CD4-positive, alpha-beta T cell (primary cell): ENCODE results near the gene SRPK2. TPM values are rescaled to one million over a fixed set of nuclear protein-coding genes. Genes with fewer than 3 reads are reported as not detected.
"Not testable (repeated sequence)": the region's sequence is repeated elsewhere in the genome, so short reads cannot be mapped to it uniquely, and the experiment has no call there.

Experiments
- ATAC-seq: fragments of 200-7000 bp; cut with Tn5 transposase; one replicate; pipeline ENCODE4 v1.10.0; 2022; ENCODE audit warnings: mild to moderate bottlenecking; ENCODE audit not compliant: poor library complexity
- CTCF ChIA-PET: fragments of 350-600 bp; sonication (Branson Sonifier 250); formaldehyde crosslinking; loops from one replicate; lab custom pipeline; 2021; ENCODE audit warnings: antibody characterized with exemption, inconsistent platforms; lab: Charles Lee
- POLR2A ChIA-PET: fragments of 350-600 bp; sonication (Branson Sonifier 250); formaldehyde crosslinking; loops from one replicate; lab custom pipeline; 2021; ENCODE audit warnings: antibody characterized with exemption, inconsistent platforms; lab: Charles Lee
- DNase-seq, 14 experiments: peaks; one replicate each; pipeline ENCODE4 v3.0.0-alpha.2; 2013 to 2020; ENCODE audit warnings: mixed read lengths in 2 of 14
- H3K27ac ChIP-seq, 2 donors: one replicate each; pipeline versions ENCODE4 v1.5.1 to v1.7.0; 2013; ENCODE audit warnings: low read length in 2 of 2, low read depth in 1 of 2, mild to moderate bottlenecking in 1 of 2
- H3K27me3 ChIP-seq, 2 experiments: 1 replicate in 1 of 2; 2 replicates in 1 of 2; pipeline versions ENCODE4 v1.6.1 to v1.7.0; 2013; ENCODE audit warnings: low read length in 2 of 2, control low read depth in 1 of 2, mild to moderate bottlenecking in 1 of 2, moderate library complexity in 1 of 2; ENCODE audit not compliant: insufficient read depth in 2 of 2, control insufficient read depth in 1 of 2
- H3K36me3 ChIP-seq: one replicate; pipeline ENCODE4 v1.6.1; 2013; ENCODE audit warnings: low read length, control low read depth; ENCODE audit not compliant: insufficient read depth
- H3K4me1 ChIP-seq: one replicate; pipeline ENCODE4 v1.6.1; 2013; ENCODE audit warnings: low read length, control low read depth; ENCODE audit not compliant: insufficient read depth
- H3K4me3 ChIP-seq: one replicate; pipeline ENCODE4 v1.5.1; 2013; ENCODE audit warnings: mild to moderate bottlenecking, low read length, moderate library complexity
- H3K9me3 ChIP-seq, 2 experiments: 1 replicate in 1 of 2; 2 replicates in 1 of 2; pipeline versions ENCODE4 v1.6.1 to v1.7.0; 2013; ENCODE audit warnings: low read length in 2 of 2, mild to moderate bottlenecking in 2 of 2, control low read depth in 1 of 2, moderate library complexity in 1 of 2; ENCODE audit not compliant: control insufficient read depth in 1 of 2, insufficient read depth in 1 of 2
- H3K27ac Mint-ChIP-seq: one replicate; pipeline ENCODE4 v1.8.0; 2020; ENCODE audit warnings: mixed read lengths
- H3K27me3 Mint-ChIP-seq: one replicate; pipeline ENCODE4 v1.8.0; 2021; ENCODE audit warnings: mixed read lengths
- H3K36me3 Mint-ChIP-seq: one replicate; pipeline ENCODE4 v1.8.0; 2021; ENCODE audit warnings: low read depth, mixed read lengths
- H3K4me1 Mint-ChIP-seq: one replicate; pipeline ENCODE4 v1.8.0; 2021; ENCODE audit warnings: low read depth, mixed read lengths
- H3K4me3 Mint-ChIP-seq: one replicate; pipeline ENCODE4 v1.8.0; 2020; ENCODE audit warnings: mild to moderate bottlenecking, mixed read lengths
- H3K9me3 Mint-ChIP-seq: one replicate; pipeline ENCODE4 v1.8.0; 2020; ENCODE audit warnings: mixed read lengths
- CTCF ChIP-seq: fragments of 200-600 bp; IDR thresholded peaks from one replicate; pipeline ENCODE4 v1.8.0; 2022; ENCODE audit warnings: antibody characterized with exemption, mild to moderate bottlenecking
- intact Hi-C, 2 experiments: fragments of 100-400 bp; cut with DNase I in 1 of 2; cut with micrococcal nuclease in 1 of 2; formaldehyde crosslinking; loops; one replicate each; pipeline versions ENCODE4 v1.15.1 to v1.9.0; 2023 to 2025; cut with DNase I, micrococcal nuclease
- total RNA-seq, 174 experiments: library from RNA in 2 of 174; stranded (reverse) in 2 of 174; gene quantifications; one replicate each; pipeline ENCODE4 v1.2.3 and lab custom pipeline; 2021 to 2026

Gene SRPK2
- total RNA-seq, 2 experiments from 2014 or later: 39.9 to 40.9 TPM

- Mint-ChIP-seq H3K27me3 (no peaks in the 10 kb centered on the region), H3K27ac (peak overlapping the region; percentile 31), H3K9me3 (no peaks in the 10 kb centered on the region), H3K4me1 (peaks cover 74% of the 10 kb centered on the region), H3K36me3 (peaks cover 19% of the 10 kb centered on the region), H3K4me3 (no peak overlapping the region)
- no peak overlapping the region for H3K27ac ChIP-seq
- DNase-seq (peak in 4 of 14 experiments; percentile 15 to 38 (median 30)), ATAC-seq (no peak)
- no peaks in the 10 kb centered on the region for H3K36me3 ChIP-seq
- TF ChIP-seq CTCF: no peak
- no peak overlapping the region for H3K4me3 ChIP-seq
- H3K9me3 ChIP-seq: peaks cover 0 to 3% of the 10 kb centered on the region in 2 experiments
- POLR2A ChIA-PET: interaction anchor here (1.2 kb wide), 1 partner anchor 38 kb away, joined by 4 read pairs; no protein-coding TSS in a partner anchor
- H3K4me1 ChIP-seq: peaks cover 14% of the 10 kb centered on the region
- CTCF ChIA-PET: interaction anchor here (0.7 kb wide), 1 partner anchor 40 kb away, joined by 3 read pairs; no protein-coding TSS in a partner anchor
- intact Hi-C loops: no loop called here
- H3K27me3 ChIP-seq: no peaks in the 10 kb centered on the region
Measured at GRCh38 chr7:105306298-105306748, 82.4 kb downstream of the SRPK2 start.

- POLR2A ChIA-PET: no interaction called here
- DNase-seq (no peak), ATAC-seq (no peak)
- CTCF ChIA-PET: no interaction called here
- Mint-ChIP-seq H3K4me3 (no peak overlapping the region), H3K27me3 (no peaks in the 10 kb centered on the region), H3K36me3 (peaks cover 21% of the 10 kb centered on the region), H3K9me3 (peaks cover 2% of the 10 kb centered on the region), H3K27ac (no peak overlapping the region), H3K4me1 (peaks cover 73% of the 10 kb centered on the region)
- H3K36me3 ChIP-seq: no peaks in the 10 kb centered on the region
- TF ChIP-seq CTCF: no peak
- intact Hi-C loops: no loop called here
- no peak overlapping the region for H3K4me3 ChIP-seq
- peaks cover 0 to 7% of the 10 kb centered on the region in 2 experiments for H3K9me3 ChIP-seq
- H3K4me1 ChIP-seq: peaks cover 15% of the 10 kb centered on the region
- H3K27ac ChIP-seq: no peak overlapping the region
- no peaks in the 10 kb centered on the region for H3K27me3 ChIP-seq
Measured at GRCh38 chr7:105305633-105306032, 83.1 kb downstream of the SRPK2 start.

- TF ChIP-seq CTCF: no peak
- intact Hi-C loops: loop anchor here in 1 of 2 experiments (5.0 kb wide), 1 partner anchor 37 kb away; no protein-coding TSS in a partner anchor
- H3K36me3 Mint-ChIP-seq: peaks cover 26% of the 10 kb centered on the region
- H3K4me3 Mint-ChIP-seq: peak overlapping the region; percentile 31
- CTCF ChIA-PET: no interaction called here
- Histone ChIP-seq H3K27ac (no peak overlapping the region), H3K4me3 (no peak overlapping the region), H3K27me3 (no peaks in the 10 kb centered on the region), H3K36me3 (no peaks in the 10 kb centered on the region), H3K9me3 (peaks cover 0 to 7% of the 10 kb centered on the region in 2 experiments), H3K4me1 (peaks cover 16% of the 10 kb centered on the region)
- H3K27me3 Mint-ChIP-seq: no peaks in the 10 kb centered on the region
- H3K9me3 Mint-ChIP-seq: peaks cover 3% of the 10 kb centered on the region
- DNase-seq (no peak), ATAC-seq (no peak)
- H3K27ac Mint-ChIP-seq: peak overlapping the region; percentile 9
- POLR2A ChIA-PET: no interaction called here
- H3K4me1 Mint-ChIP-seq: peaks cover 70% of the 10 kb centered on the region
Measured at GRCh38 chr7:105304040-105304895, 84.5 kb downstream of the SRPK2 start.

- H3K4me3 ChIP-seq, H3K27ac ChIP-seq, H3K9me3 Mint-ChIP-seq, ATAC-seq, H3K9me3 ChIP-seq, H3K27me3 Mint-ChIP-seq, H3K36me3 ChIP-seq, H3K27me3 ChIP-seq, CTCF ChIA-PET: not testable (repeated sequence)
- POLR2A ChIA-PET: interaction anchor here (0.8 to 1.2 kb wide), 2 partner anchors 22 to 32 kb away, joined by 3 to 4 read pairs; no protein-coding TSS in a partner anchor
- intact Hi-C loops: loop anchor here in 1 of 2 experiments (5.0 kb wide), 1 partner anchor 33 kb away; no protein-coding TSS in a partner anchor
- Mint-ChIP-seq H3K27ac (peak overlapping the region; percentile 79), H3K36me3 (peaks cover 37% of the 10 kb centered on the region), H3K4me1 (peaks cover 68% of the 10 kb centered on the region), H3K4me3 (peak overlapping the region; percentile 65)
- H3K4me1 ChIP-seq: peaks cover 27% of the 10 kb centered on the region
- peak in 3 of 14 experiments; percentile 55 to 81 (median 66) for DNase-seq
Measured at GRCh38 chr7:105300587-105300986, 88.1 kb downstream of the SRPK2 start.
